ENCODE measurements around the gene OR13J1.

Gene OR13J1

DNA sequence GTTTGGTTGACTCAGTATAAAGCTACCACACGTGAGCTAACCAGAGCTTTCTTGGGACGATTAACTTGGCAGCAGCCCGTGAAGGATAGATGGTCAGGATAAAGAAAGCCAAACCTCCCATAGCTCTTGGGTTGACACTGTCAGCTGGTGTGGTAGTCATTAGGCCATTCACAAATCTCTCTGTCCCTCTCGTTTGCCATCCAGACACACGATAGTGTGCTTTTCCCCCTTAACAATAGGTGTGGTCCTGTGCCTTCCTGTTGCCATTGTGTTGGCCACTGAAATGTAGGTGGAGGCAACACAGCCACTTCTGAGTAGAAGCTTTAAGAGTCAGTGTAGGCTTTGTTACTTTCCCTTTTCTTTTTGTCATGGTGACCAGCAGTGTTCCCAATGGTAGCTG, 11.7 kb downstream of the OR13J1 start:
- Histone ChIP-seq H3K4me2 (ENCODE audit: low read length) (no peak overlapping the region), H3K9me3 (ENCODE audit: insufficient read depth, low read length) (no peaks in the 10 kb centered on the region), H3K36me3 (replicated peaks; ENCODE audit: low read depth, low read length) (no peaks in the 10 kb centered on the region), H3K27me3 (ENCODE audit: low read depth, low read length) (no peaks in the 10 kb centered on the region), H3K4me3 (ENCODE audit: low read length) (no peak overlapping the region), H3K4me1 (ENCODE audit: low read length) (no peaks in the 10 kb centered on the region), H4K20me1 (ENCODE audit: insufficient read depth, low read length) (no peaks in the 10 kb centered on the region), H3K79me2 (ENCODE audit: low read length) (no peaks in the 10 kb centered on the region), H3K27ac (ENCODE audit: low read length) (no peak overlapping the region), H3K9ac (ENCODE audit: low read length) (no peak overlapping the region), H2AFZ (ENCODE audit: low read depth, low read length) (no peak overlapping the region)
- no peak for TF ChIP-seq EZH2phosphoT487 (IDR thresholded peaks at IDR 0.05; ENCODE audit: low read depth)
- TF ChIP-seq, protein P1, sequence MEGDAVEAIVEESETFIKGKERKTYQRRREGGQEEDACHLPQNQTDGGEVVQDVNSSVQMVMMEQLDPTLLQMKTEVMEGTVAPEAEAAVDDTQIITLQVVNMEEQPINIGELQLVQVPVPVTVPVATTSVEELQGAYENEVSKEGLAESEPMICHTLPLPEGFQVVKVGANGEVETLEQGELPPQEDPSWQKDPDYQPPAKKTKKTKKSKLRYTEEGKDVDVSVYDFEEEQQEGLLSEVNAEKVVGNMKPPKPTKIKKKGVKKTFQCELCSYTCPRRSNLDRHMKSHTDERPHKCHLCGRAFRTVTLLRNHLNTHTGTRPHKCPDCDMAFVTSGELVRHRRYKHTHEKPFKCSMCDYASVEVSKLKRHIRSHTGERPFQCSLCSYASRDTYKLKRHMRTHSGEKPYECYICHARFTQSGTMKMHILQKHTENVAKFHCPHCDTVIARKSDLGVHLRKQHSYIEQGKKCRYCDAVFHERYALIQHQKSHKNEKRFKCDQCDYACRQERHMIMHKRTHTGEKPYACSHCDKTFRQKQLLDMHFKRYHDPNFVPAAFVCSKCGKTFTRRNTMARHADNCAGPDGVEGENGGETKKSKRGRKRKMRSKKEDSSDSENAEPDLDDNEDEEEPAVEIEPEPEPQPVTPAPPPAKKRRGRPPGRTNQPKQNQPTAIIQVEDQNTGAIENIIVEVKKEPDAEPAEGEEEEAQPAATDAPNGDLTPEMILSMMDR (IDR thresholded peaks at IDR 0.05; ENCODE audit: low read depth, low read length), result no peak

DNA sequence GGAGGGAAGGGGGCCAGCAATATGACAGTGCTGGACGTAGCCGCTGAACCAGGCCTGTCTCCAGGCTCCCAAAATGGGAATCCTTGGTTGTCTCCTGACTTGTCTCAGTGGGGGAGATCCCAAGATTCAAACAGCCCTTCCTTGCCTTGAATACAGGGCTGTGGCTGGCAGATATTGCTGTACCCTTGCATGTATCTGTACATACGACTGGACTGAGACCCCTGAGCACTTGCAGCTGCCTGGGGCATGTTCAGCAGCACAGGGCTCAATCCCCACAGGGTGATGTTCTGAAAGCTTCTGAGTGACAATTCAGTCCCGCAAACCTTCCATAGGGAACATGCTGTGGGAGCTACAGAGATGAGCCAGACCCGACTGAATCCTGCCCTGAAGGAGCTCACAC, 13.3 kb downstream of the OR13J1 start:
- no peaks in the 10 kb centered on the region for H4K20me1 ChIP-seq (ENCODE audit: insufficient read depth, low read length)
- no peak overlapping the region for H3K9ac ChIP-seq (ENCODE audit: low read length)
- no peaks in the 10 kb centered on the region for H3K36me3 ChIP-seq (replicated peaks; ENCODE audit: low read depth, low read length)
- no peak overlapping the region for H2AFZ ChIP-seq (ENCODE audit: low read depth, low read length)
- no peaks in the 10 kb centered on the region for H3K4me1 ChIP-seq (ENCODE audit: low read length)
- no peaks in the 10 kb centered on the region for H3K27me3 ChIP-seq (ENCODE audit: low read depth, low read length)
- no peaks in the 10 kb centered on the region for H3K79me2 ChIP-seq (ENCODE audit: low read length)
- no peak for TF ChIP-seq EZH2phosphoT487 (IDR thresholded peaks at IDR 0.05; ENCODE audit: low read depth)
- H3K9me3 ChIP-seq (ENCODE audit: insufficient read depth, low read length), result no peaks in the 10 kb centered on the region
- no peak overlapping the region for H3K27ac ChIP-seq (ENCODE audit: low read length)
- H3K4me2 ChIP-seq (ENCODE audit: low read length), result no peak overlapping the region
- H3K4me3 ChIP-seq (ENCODE audit: low read length), result no peak overlapping the region

DNA sequence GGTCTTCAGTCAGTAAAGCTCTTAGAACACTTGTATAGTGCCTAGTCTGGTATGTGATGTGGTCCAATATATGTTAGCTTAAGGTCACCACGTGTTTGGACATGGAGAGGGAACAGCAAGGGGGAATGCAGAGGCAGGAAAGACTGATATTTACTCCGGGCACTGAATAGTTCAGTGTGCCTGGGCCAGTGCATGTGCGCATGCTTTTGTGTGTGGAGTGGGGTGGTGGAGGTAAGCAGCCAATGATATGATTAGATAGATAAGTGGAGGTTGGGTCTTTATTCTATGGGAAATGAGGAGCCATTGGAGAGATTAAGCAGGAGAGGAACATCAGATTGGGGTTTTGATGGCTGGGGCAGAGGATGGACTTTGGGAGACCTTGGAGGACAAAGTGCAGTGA, 14.0 kb downstream of the OR13J1 start:
- no peak overlapping the region for H3K9ac ChIP-seq (ENCODE audit: low read length)

DNA sequence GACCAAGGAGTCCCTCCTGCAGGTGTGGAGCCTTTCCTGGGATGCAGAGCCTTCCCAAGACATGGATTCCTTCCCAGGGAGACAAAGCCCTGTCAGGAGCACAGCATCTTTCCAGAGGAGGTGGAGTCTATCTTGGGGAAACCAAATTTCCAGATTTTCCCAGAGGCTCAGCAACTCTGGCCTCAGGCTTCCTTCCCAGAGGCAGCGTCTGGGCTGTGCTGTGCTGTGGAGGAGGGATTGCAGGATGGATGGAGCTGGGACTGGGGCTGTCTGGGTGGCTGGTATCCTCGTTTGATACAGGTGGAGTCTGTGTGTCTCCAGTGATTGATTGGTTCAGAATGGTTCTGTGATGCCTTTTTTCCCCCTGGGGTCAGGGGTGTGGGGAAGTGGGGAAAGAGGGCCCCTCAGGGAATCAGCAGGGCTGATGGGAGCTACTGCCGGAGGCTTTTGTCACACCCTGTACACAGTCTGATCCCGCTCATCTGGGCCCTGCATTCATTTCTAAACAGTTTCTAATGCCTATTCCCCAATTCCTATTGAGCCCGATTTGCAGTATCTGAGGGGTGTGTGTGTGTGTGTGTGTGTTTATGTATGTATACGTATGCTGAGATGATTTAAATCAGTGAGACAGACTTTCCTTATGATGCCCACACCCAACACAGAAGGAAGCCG, 16.0 kb downstream of the OR13J1 start:
- H3K9ac ChIP-seq (ENCODE audit: low read length), result no peak overlapping the region
- H3K4me2 ChIP-seq (ENCODE audit: low read length), result no peak overlapping the region
- H3K9me3 ChIP-seq (ENCODE audit: insufficient read depth, low read length), result no peaks in the 10 kb centered on the region
- H3K27me3 ChIP-seq (ENCODE audit: low read depth, low read length), result no peaks in the 10 kb centered on the region
- TF ChIP-seq, protein P1 (IDR thresholded peaks at IDR 0.05; ENCODE audit: low read depth, low read length), result no peak
- TF ChIP-seq EZH2phosphoT487 (IDR thresholded peaks at IDR 0.05; ENCODE audit: low read depth), result no peak
- no peak overlapping the region for H3K4me3 ChIP-seq (ENCODE audit: low read length)
- no peaks in the 10 kb centered on the region for H3K4me1 ChIP-seq (ENCODE audit: low read length)
- H2AFZ ChIP-seq (ENCODE audit: low read depth, low read length), result no peak overlapping the region
- H3K79me2 ChIP-seq (ENCODE audit: low read length), result no peaks in the 10 kb centered on the region
- no peak overlapping the region for H3K27ac ChIP-seq (ENCODE audit: low read length)
- H4K20me1 ChIP-seq (ENCODE audit: insufficient read depth, low read length), result no peaks in the 10 kb centered on the region
- no peaks in the 10 kb centered on the region for H3K36me3 ChIP-seq (replicated peaks; ENCODE audit: low read depth, low read length)

More for the DNA sequence above, 14.0 kb downstream of the OR13J1 start:
- no peak overlapping the region for H3K4me2 ChIP-seq (ENCODE audit: low read length)
- no peaks in the 10 kb centered on the region for H3K79me2 ChIP-seq (ENCODE audit: low read length)
- H3K36me3 ChIP-seq (replicated peaks; ENCODE audit: low read depth, low read length), result no peaks in the 10 kb centered on the region
- H2AFZ ChIP-seq (ENCODE audit: low read depth, low read length), result no peak overlapping the region
- H3K4me3 ChIP-seq (ENCODE audit: low read length), result no peak overlapping the region
- H3K27ac ChIP-seq (ENCODE audit: low read length), result no peak overlapping the region
- no peaks in the 10 kb centered on the region for H4K20me1 ChIP-seq (ENCODE audit: insufficient read depth, low read length)
- no peaks in the 10 kb centered on the region for H3K4me1 ChIP-seq (ENCODE audit: low read length)
- H3K27me3 ChIP-seq (ENCODE audit: low read depth, low read length), result no peaks in the 10 kb centered on the region
- TF ChIP-seq EZH2phosphoT487 (IDR thresholded peaks at IDR 0.05; ENCODE audit: low read depth), result no peak
- TF ChIP-seq, protein P1 (IDR thresholded peaks at IDR 0.05; ENCODE audit: low read depth, low read length), result no peak
- H3K9me3 ChIP-seq (ENCODE audit: insufficient read depth, low read length), result no peaks in the 10 kb centered on the region

All from OCI-LY3 (cell line).